PC-3 (cell line): Measurements from ENCODE around the gene BRK1.

Experiments used
- EZH2 ChIP-seq: fragments of 300-600 bp; sonication (generic); IDR thresholded peaks from one replicate; pipeline ENCODE4 v1.6.1; 2017; ENCODE audit warnings: antibody characterized with exemption, mild to moderate bottlenecking, low read length; ENCODE audit not compliant: unreplicated experiment
- EZH2phosphoT487 ChIP-seq: fragments of 300-600 bp; sonication (generic); IDR thresholded peaks from 2 replicates; pipeline ENCODE4 v1.6.1; 2018; ENCODE audit warnings: mild to moderate bottlenecking, antibody characterized with exemption, low read length, borderline replicate concordance
- TF ChIP-seq, protein P1 (sequence below): fragments of 300-600 bp; sonication (generic); conservative IDR thresholded peaks from 2 replicates; pipeline ENCODE4 v1.5.1; 2017; ENCODE audit warnings: antibody characterized with exemption, low read depth, mild to moderate bottlenecking, low read length

DNA sequence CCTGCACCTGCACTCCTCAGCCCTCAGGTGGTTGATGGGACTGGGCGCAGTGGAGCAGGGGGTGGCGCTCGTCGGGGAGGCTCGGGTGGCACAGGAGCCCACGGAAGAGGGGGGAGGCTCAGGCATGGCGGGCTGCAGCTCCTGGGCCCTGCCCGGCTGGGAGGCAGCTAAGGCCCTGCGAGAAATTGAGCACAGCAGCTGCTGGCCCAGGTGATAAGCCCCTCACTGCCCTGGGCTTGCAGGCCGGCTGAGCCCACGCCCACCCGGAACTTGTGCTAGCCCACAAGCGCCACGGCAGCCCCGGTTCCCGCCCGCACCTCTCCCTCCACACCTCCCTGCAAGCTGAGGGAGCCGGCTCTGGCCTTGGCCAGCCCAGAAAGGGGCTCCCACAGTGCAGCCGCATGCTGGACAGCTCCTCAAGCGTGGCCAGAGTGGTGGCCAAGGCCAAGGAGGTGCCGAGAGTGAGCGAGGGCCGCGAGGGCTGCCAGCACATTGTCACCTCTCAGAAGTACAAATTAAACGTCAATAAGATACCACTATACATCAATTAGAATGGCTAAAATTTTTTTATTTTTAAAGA is 21.0 kb downstream of the BRK1 start:
- TF ChIP-seq, protein P1, sequence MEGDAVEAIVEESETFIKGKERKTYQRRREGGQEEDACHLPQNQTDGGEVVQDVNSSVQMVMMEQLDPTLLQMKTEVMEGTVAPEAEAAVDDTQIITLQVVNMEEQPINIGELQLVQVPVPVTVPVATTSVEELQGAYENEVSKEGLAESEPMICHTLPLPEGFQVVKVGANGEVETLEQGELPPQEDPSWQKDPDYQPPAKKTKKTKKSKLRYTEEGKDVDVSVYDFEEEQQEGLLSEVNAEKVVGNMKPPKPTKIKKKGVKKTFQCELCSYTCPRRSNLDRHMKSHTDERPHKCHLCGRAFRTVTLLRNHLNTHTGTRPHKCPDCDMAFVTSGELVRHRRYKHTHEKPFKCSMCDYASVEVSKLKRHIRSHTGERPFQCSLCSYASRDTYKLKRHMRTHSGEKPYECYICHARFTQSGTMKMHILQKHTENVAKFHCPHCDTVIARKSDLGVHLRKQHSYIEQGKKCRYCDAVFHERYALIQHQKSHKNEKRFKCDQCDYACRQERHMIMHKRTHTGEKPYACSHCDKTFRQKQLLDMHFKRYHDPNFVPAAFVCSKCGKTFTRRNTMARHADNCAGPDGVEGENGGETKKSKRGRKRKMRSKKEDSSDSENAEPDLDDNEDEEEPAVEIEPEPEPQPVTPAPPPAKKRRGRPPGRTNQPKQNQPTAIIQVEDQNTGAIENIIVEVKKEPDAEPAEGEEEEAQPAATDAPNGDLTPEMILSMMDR = no peak
- TF ChIP-seq EZH2 = no peak
- TF ChIP-seq EZH2phosphoT487 = no peak
